Liver (tissue), 9 donors: ENCODE data around the gene PDE2A. TPM values are rescaled to one million over a fixed set of nuclear protein-coding genes. Genes with fewer than 3 reads are reported as not detected.
A peak's percentile ranks its signal among the peaks of the same experiment; 100 is the strongest.

Experiments used
- DNase-seq: peaks from one replicate; pipeline ENCODE4 v3.0.0-alpha.2; 2017; ENCODE audit warnings: low spot score
- H3K27ac ChIP-seq, 2 donors: one replicate each; pipeline ENCODE4 v1.7.0; 2013; ENCODE audit warnings: inconsistent platforms in 2 of 2, low read length in 2 of 2, control low read depth in 1 of 2, low read depth in 1 of 2, mild to moderate bottlenecking in 1 of 2
- H3K27me3 ChIP-seq, 4 donors: one replicate each; pipeline versions ENCODE4 v1.6.1 to v1.7.0; 2013; ENCODE audit warnings: low read length in 3 of 4, inconsistent platforms in 1 of 4, mild to moderate bottlenecking in 1 of 4, moderate library complexity in 1 of 4; ENCODE audit not compliant: control insufficient read depth in 4 of 4, insufficient read depth in 4 of 4
- H3K36me3 ChIP-seq, 4 donors: one replicate each; pipeline versions ENCODE4 v1.6.1 to v1.7.0; 2013; ENCODE audit warnings: low read length in 3 of 4, mild to moderate bottlenecking in 3 of 4, low read depth in 1 of 4, moderate library complexity in 1 of 4; ENCODE audit not compliant: control insufficient read depth in 4 of 4, insufficient read depth in 3 of 4
- H3K4me1 ChIP-seq, 4 donors: one replicate each; pipeline versions ENCODE4 v1.6.1 to v1.7.0; 2013; ENCODE audit warnings: low read length in 3 of 4, mild to moderate bottlenecking in 3 of 4, moderate library complexity in 1 of 4; ENCODE audit not compliant: control insufficient read depth in 4 of 4, insufficient read depth in 4 of 4
- H3K4me3 ChIP-seq, 3 donors: one replicate each; pipeline versions ENCODE4 v1.6.1 to v1.7.0; 2013; ENCODE audit warnings: low read length in 3 of 3, control low read depth in 1 of 3, low read depth in 1 of 3, mild to moderate bottlenecking in 1 of 3
- H3K9ac ChIP-seq, 2 donors: one replicate each; pipeline ENCODE4 v1.7.0; 2013; ENCODE audit warnings: low read length in 2 of 2, mild to moderate bottlenecking in 2 of 2, moderate library complexity in 2 of 2, control low read depth in 1 of 2, low read depth in 1 of 2
- H3K9me3 ChIP-seq, 4 donors: one replicate each; pipeline versions ENCODE4 v1.6.1 to v1.7.0; 2013; ENCODE audit warnings: low read length in 3 of 4; ENCODE audit not compliant: control insufficient read depth in 4 of 4
- ATF3 ChIP-seq: IDR thresholded peaks from 2 replicates; pipeline ENCODE4 v1.6.1; 2016; ENCODE audit warnings: antibody characterized with exemption
- EGR1 ChIP-seq, 2 donors: IDR thresholded peaks; 2 replicates each; pipeline ENCODE4 v1.6.1; 2016 to 2018; ENCODE audit warnings: antibody characterized with exemption in 2 of 2, low read depth in 2 of 2
- FOXA1 ChIP-seq: IDR thresholded peaks from 2 replicates; pipeline ENCODE4 v1.6.1; 2016; ENCODE audit warnings: antibody characterized with exemption
- FOXA2 ChIP-seq: IDR thresholded peaks from 2 replicates; pipeline ENCODE4 v1.6.1; 2016; ENCODE audit warnings: antibody characterized with exemption
- GABPA ChIP-seq, 2 donors: IDR thresholded peaks in 1 of 2; conservative IDR thresholded peaks in 1 of 2; 2 replicates each; pipeline ENCODE4 v1.6.1; 2016; ENCODE audit warnings: antibody characterized with exemption in 2 of 2, mild to moderate bottlenecking in 1 of 2, moderate library complexity in 1 of 2
- HNF4G ChIP-seq: IDR thresholded peaks from 2 replicates; pipeline ENCODE4 v1.6.1; 2016; ENCODE audit warnings: antibody characterized with exemption
- JUND ChIP-seq, 2 donors: IDR thresholded peaks; 2 replicates each; pipeline ENCODE4 v1.6.1; 2016; ENCODE audit warnings: antibody characterized with exemption in 2 of 2
- MAX ChIP-seq: IDR thresholded peaks from 2 replicates; pipeline ENCODE4 v1.6.1; 2016; ENCODE audit warnings: antibody characterized with exemption
- NR2F2 ChIP-seq: IDR thresholded peaks from 2 replicates; pipeline ENCODE4 v1.6.1; 2016; ENCODE audit warnings: antibody characterized with exemption
- RAD21 ChIP-seq, 2 donors: IDR thresholded peaks; 2 replicates each; pipeline ENCODE4 v1.6.1; 2016; ENCODE audit warnings: antibody characterized with exemption in 2 of 2, mild to moderate bottlenecking in 2 of 2
- REST ChIP-seq: IDR thresholded peaks from 2 replicates; pipeline ENCODE4 v1.6.1; 2016; ENCODE audit warnings: antibody characterized with exemption, mild to moderate bottlenecking
- RXRA ChIP-seq, 2 donors: IDR thresholded peaks; 2 replicates each; pipeline ENCODE4 v1.6.1; 2017 to 2018; ENCODE audit warnings: antibody characterized with exemption in 2 of 2, mild to moderate bottlenecking in 1 of 2
- SP1 ChIP-seq: IDR thresholded peaks from 2 replicates; pipeline ENCODE4 v1.6.1; 2018; ENCODE audit warnings: antibody characterized with exemption, mild to moderate bottlenecking
- TAF1 ChIP-seq: conservative IDR thresholded peaks from 2 replicates; pipeline ENCODE4 v1.6.1; 2016; ENCODE audit warnings: antibody characterized with exemption, mild to moderate bottlenecking
- ZBTB33 ChIP-seq: IDR thresholded peaks from 2 replicates; pipeline ENCODE4 v1.6.1; 2016; ENCODE audit warnings: antibody characterized with exemption
- WGBS: extraction: QIAGEN DNeasy Blood & Tissue Kit; methylation state at CpG from one replicate; pipeline ENCODE4 v1.1.7; 2013; 5-methylcytosine and 5-hydroxymethylcytosine counted together
- polyA plus RNA-seq, 2 donors: library from polyadenylated mRNA; stranded (reverse) in 1 of 2; unstranded in 1 of 2; fragments of 200-250 nt in 1 of 2; fragments of >200 nt in 1 of 2; fragmentation: Nextera tagmentation in 1 of 2; extraction: Ambion mirVana in 1 of 2; gene quantifications; one replicate each; pipeline versions ENCODE4 v1.2.1 to v1.2.3, GENCODE V29; 2013 to 2015
- total RNA-seq, 2 donors: library from RNA; depleted of rRNA; stranded (reverse); fragments of >200 nt; gene quantifications; one replicate each; pipeline ENCODE4 v1.2.3, GENCODE V29; 2014
- donor health status: healthy.
- donor health status: healthy.
- donor health status: healthy.
- donor health status: healthy.
- donor health status: healthy.

Gene PDE2A
- total and polyA plus RNA-seq, 4 donors: 4.3 to 32.8 (median 12.9) TPM

GRCh38 chr11:72605973-72606747, 68.1 kb downstream of the PDE2A start:
- no peak for DNase-seq
- Histone ChIP-seq H3K27ac (peak overlapping the region in 1 of 2 donors; percentile 16), H3K4me3 (no peak overlapping the region), H3K27me3 (no peaks in the 10 kb centered on the region), H3K36me3 (no peaks in the 10 kb centered on the region), H3K9me3 (no peaks in the 10 kb centered on the region), H3K9ac (no peak overlapping the region), H3K4me1 (no peaks in the 10 kb centered on the region)
- WGBS: 67% methylated on average over 13 of the region's 13 CpGs
- TF ChIP-seq SP1 (no peak), NR2F2 (peak; percentile 82), RAD21 (IDR thresholded peaks at IDR 0.05) (peak in 1 of 2 donors; percentile 10), JUND (IDR thresholded peaks at IDR 0.05) (no peak)

- Histone ChIP-seq H3K27me3 (no peaks in the 10 kb centered on the region), H3K9me3 (no peaks in the 10 kb centered on the region), H3K4me1 (no peaks in the 10 kb centered on the region), H3K27ac (no peak overlapping the region), H3K4me3 (no peak overlapping the region), H3K9ac (no peak overlapping the region), H3K36me3 (no peaks in the 10 kb centered on the region)
- DNase-seq: no peak
- 82% methylated on average over 1 of the region's 1 CpG for WGBS
- TF ChIP-seq RXRA (IDR thresholded peaks at IDR 0.05): no peak
- no peak for TF ChIP-seq ZBTB33
- TF ChIP-seq GABPA (IDR thresholded peaks at IDR 0.05 in 1 of 2, conservative IDR thresholded peaks at IDR 0.05 in 1 of 2): no peak
- TF ChIP-seq RAD21 (IDR thresholded peaks at IDR 0.05): no peak
- no peak for TF ChIP-seq FOXA1
- TF ChIP-seq TAF1: no peak
- no peak for TF ChIP-seq REST
- no peak for TF ChIP-seq JUND (IDR thresholded peaks at IDR 0.05)
- TF ChIP-seq MAX: no peak
- no peak for TF ChIP-seq FOXA2
- no peak for TF ChIP-seq ATF3
- TF ChIP-seq SP1: no peak
- TF ChIP-seq HNF4G: no peak
- no peak for TF ChIP-seq EGR1 (IDR thresholded peaks at IDR 0.05; ENCODE audit: low read depth in 2 of 2)
Measured at GRCh38 chr11:72604256-72604655, 70.0 kb downstream of the PDE2A start.
